Skin epidermis (tissue), 12 donors: ENCODE measurements around the gene LRR1.

ENCODE experiments used
- H3K27ac ChIP-seq, 21 experiments: fragments of 200-600 bp; sonication (generic) in 11 of 21; one replicate each; pipeline ENCODE4 v1.5.0; 2020; ENCODE audit warnings: mild to moderate bottlenecking in 3 of 21, inconsistent platforms in 2 of 21, moderate library complexity in 2 of 21
- H3K4me3 ChIP-seq, 7 experiments: fragments of 200-600 bp; sonication (generic) in 2 of 7; one replicate each; pipeline ENCODE4 v1.5.0; 2020; ENCODE audit warnings: inconsistent platforms in 2 of 7, mild to moderate bottlenecking in 2 of 7, moderate library complexity in 1 of 7

LRR1 gene

DNA sequence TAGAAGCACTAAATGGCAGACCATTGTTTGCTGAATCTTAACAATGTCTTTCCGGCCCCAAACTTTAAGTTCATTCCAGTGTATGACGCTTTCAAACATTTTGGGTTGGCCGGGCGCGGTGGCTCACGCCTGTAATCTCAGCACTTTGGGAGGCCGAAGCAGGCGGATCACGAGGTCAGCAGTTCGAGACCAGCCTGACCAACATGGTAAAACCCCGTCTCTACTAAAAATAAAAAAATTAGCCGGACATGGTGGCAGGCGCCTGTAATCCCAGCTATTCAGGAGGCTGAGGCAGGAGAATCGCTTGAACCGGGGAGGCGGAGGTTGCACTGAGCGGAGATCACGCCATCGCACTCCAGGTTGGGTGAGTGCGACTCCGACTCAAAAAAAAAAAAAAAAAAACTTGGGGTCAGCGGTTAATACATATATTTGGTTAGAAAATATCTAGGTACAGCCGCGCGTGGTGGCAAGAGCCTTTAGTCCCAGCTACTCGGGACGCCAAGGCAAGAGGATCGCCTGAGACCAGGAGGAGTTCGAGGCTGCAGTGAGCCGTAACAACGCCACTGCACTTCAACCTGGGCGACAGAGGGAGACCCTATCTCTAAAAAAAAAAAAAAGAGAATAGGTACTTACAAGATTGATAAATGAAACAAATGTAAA lies 13.6 kb upstream of the LRR1 start:
- peak overlapping the region in 19 of 21 experiments; percentile 2 to 98 (median 93) for H3K27ac ChIP-seq
- H3K4me3 ChIP-seq = peak overlapping the region; percentile 69 to 98 (median 84)

DNA sequence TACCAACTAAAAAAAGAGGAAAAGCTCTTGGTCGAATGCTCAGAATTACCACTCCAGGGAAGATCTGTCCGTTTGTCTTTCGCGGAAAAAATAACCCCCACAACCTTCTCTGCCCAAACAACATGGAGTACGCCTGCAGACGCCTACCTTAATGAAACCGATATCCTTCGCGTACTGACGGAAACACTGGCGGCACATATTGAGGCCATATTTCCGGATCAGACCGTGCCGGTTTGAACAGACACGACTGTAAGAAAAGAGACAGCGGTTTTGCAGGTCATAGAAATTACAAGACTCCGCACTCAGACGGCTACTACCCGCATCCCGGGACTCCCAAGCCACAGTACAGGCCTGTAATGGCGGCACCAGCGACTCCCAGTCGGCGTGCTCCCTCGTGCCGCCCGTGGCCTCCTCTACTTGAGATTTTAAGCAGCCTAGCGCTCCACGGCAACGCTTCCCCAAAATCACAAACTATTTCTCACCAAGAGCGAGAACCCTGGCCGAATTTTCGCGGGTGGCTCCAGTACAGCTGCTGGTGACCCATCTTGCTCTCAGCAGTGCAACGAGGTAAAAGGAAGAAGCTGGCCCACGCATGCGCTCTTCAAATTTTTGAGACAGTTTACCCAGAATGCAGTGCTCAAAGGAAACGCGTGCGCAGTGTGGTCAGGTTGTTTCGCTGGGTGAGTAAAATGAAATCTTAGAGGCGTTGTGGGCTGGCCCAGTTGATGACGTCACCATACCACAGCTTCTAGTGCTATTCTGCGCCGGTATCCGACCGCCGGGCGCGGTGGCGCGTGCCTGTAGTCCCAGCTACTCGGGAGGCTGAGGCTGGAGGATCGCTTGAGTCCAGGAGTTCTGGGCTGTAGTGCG lies 12.7 kb upstream of the LRR1 start, which contains the start of gene RPS29:
RPS29 (minus strand) TSS at position 578 of the 870 bp plus-strand sequence; CDS start at position 544, 34 bp downstream.
- peak within 1 kb of the TSS; percentile 86 to 98 (median 93) for H3K27ac ChIP-seq

DNA sequence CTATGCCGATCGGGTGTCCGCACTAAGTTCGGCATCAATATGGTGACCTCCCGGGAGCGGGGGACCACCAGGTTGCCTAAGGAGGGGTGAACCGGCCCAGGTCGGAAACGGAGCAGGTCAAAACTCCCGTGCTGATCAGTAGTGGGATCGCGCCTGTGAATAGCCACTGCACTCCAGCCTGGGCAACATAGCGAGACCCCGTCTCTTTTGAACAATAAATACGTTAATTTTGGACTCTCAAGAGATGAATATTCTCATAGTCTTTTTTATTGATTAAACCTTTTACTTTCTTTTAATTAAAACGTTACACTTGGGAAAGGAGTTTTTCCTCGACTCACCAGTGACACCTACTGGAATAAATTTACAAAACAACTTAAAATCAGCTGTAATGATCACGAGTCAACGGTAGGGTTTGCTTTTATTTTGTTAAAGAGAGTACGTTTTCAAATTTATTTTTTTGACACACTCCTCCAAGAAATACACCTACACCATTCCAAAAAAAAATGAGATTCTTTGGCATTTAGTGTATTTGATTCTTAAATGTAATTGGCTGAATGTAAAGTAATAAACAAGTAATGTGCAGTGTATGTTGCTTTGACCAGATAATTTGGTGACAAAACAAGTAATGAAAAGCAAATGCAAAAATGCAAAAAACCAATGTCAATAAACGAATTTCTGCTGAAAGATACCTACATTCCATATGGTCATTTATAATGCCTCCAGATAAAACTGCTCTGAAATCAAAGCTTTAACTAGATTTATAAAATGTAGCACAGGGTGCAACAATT lies 11.9 kb upstream of the LRR1 start:
- peak overlapping the region in 20 of 21 experiments; percentile 37 to 98 (median 92) for H3K27ac ChIP-seq
- peak overlapping the region; percentile 69 to 98 (median 84) for H3K4me3 ChIP-seq

More for the DNA sequence above, 12.7 kb upstream of the LRR1 start, which contains the start of gene RPS29:
- H3K4me3 ChIP-seq = peak within 1 kb of the TSS; percentile 69 to 98 (median 84)

DNA sequence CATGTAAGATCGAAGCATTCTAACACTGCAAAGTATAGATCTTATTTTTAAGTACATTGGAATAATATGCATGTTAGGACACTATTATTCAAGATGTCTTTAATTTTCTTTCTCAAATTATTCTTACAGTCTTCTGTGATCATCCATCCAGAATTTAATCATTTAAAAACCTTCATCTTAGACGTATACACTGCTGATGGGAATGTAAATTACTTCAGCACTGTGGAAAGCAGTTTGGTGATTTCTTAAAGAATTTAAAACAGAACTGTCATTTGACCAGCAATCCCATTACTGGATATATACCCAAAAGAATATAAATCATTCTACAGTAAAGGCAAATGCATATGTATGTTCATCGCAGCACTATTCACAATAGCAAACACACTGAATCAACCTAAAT lies 9.4 kb upstream of the LRR1 start:
- no peak overlapping the region for H3K4me3 ChIP-seq
- no peak overlapping the region for H3K27ac ChIP-seq

DNA sequence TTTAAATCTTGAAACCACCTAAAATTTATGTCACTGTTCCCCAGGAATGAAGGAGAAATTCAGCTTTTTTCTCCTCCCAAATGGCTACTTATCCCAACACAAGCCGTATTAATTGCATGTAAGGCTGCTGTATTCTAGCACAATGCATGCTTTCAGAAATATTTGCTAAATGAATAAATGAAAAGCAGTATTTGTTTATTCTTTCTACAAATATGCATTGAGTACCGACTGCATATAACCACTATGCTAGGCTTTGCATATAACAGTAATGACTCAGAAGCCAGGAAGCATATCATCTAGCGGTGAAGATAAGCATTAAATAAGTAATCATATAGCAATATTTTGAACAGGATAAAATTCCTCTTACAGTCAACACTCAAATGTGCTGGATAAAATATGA lies 5.7 kb upstream of the LRR1 start:
- H3K4me3 ChIP-seq = no peak overlapping the region
- H3K27ac ChIP-seq = no peak overlapping the region

DNA sequence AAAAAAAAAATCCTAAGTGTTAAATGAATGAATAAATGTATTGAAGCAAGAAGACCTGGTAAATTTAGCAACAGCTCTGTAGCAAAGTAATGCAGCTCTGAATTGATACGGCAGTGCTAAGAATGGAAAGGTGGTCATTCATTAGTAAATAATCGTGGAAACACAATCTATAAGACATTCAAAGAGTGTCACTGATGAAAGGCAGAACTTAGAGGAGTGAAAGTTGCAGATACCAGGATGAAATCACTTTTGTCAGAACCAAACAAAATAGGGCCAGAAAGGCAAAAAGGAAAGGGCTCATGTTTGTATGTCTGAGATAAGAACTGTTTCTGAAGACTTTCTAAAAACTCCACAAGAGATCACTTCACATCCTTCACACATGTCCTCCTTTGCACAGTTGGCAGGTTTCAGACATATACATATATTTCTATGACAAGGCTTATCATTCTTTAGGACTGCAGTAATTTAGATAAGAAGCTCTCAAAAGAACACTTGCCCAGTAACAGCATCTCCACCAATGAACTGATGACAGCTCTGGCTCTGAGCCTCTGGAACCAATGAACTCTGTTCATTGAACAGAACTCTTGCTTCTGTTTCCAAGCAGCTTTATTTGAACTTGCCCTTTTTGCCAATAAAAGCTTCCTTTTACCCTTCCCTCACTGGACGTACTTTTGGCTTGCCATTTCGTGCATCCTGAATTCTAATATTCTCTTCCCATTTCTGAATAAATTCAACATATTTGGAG lies 4.2 kb upstream of the LRR1 start:
- no peak overlapping the region for H3K4me3 ChIP-seq
- peak overlapping the region in 2 of 21 experiments; percentile 7 to 30 for H3K27ac ChIP-seq

DNA sequence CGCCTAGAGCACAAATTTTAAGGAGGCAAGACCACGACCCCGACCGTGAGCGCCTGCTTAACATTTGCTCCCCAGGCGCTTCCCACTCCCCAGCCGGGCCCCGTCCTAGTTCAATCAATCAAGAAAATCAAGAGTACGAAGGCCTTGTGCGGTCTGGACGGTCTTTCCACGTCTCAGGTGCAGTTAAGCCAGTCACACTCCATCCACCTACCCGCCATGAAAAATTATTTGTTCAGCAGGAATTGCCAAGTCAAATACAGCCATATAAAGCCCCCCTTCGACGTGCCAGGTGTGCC lies 603 bp upstream of the LRR1 start:
- peak overlapping the region; percentile 88 to 100 (median 97) for H3K27ac ChIP-seq
- peak overlapping the region; percentile 65 to 92 (median 84) for H3K4me3 ChIP-seq

DNA sequence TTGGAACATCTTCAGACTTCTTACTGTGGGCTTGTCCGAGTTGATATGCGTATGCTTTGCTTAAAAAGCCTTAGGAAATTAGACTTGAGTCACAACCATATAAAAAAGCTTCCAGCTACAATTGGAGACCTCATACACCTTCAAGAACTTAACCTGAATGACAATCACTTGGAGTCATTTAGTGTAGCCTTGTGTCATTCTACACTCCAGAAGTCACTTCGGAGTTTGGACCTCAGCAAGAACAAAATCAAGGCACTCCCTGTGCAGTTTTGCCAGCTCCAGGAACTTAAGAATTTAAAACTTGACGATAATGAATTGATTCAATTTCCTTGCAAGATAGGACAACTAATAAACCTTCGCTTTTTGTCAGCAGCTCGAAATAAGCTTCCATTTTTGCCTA lies 8.8 kb downstream of the LRR1 start:
- H3K27ac ChIP-seq = no peak overlapping the region

DNA sequence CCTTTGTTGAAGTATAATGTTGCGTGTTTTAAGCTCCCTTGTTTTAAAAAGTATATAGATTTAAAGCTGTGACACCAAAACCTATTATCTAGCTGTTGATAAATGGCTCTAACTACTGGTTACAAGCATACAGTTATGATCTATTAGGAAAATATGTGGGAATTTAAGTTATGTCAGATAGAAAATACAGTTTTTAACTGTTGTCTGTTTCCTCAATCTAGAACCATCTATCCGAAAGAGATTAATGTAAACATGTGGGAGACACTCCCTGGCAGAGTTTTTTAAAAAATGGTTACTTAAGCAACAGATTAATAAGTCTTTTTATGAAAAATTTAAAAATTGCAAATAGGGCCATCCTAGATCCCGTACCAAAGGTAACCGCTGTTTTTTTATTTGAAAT lies 13.5 kb downstream of the LRR1 start:
- H3K4me3 ChIP-seq = no peak overlapping the region
- no peak overlapping the region for H3K27ac ChIP-seq

More for the DNA sequence above, 8.8 kb downstream of the LRR1 start:
- H3K4me3 ChIP-seq = no peak overlapping the region

DNA sequence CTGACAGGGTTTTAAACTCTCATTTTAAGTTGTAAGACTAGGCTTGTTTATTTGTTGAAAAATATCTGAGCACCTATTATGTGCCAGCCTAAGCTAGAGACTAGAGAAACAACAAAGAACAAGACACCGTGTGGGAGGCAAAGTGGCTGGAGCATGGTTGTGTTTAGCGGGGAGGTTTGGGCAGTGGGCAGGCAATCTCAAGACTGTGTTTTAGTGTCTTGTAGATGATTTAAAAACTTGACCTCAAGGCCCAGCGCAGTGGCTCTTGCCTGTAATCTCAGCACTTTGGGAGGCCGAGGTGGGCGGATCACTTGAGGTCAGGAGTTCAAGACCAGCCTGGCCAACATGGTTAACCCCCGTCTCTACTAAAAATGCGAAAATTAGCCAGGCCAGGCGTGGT lies 13.9 kb downstream of the LRR1 start:
- no peak overlapping the region for H3K27ac ChIP-seq
- no peak overlapping the region for H3K4me3 ChIP-seq

DNA sequence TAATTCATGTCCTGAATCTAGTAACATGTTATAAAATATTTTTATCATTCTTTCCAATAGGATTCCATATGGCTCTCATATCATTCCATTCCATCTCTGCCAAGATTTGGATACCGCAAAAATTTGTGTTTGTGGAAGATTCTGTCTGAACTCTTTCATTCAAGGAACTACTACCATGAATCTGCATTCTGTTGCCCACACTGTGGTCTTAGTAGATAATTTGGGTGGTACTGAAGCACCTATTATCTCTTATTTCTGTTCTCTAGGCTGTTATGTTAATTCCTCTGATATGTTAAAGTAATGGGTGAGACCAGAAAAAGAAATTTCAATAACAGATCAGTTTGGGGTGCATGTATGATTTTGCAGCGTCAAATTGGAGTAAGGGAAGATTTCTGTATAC lies 15.5 kb downstream of the LRR1 start:
- Histone ChIP-seq H3K27ac (no peak overlapping the region), H3K4me3 (no peak overlapping the region)

DNA sequence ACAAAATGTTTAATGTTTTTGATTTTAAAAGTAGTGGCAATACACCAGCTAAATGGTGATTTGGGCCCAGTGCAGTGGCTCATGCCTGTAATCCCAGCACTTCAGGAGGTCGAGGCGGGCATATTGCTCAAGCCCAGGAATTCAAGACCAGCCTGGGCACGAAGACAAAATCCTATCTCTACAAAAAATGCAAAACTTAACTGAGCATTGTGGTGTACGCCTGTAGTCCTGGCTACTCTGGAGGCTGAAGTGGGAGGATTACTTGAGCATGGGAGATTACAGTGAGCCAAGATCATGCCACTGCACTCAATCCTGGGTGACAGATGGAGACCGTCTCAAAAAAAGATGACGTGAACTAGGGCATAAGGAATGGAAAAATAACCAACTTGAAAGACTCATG lies 17.0 kb downstream of the LRR1 start:
- no peak overlapping the region for H3K4me3 ChIP-seq
- H3K27ac ChIP-seq = no peak overlapping the region

DNA sequence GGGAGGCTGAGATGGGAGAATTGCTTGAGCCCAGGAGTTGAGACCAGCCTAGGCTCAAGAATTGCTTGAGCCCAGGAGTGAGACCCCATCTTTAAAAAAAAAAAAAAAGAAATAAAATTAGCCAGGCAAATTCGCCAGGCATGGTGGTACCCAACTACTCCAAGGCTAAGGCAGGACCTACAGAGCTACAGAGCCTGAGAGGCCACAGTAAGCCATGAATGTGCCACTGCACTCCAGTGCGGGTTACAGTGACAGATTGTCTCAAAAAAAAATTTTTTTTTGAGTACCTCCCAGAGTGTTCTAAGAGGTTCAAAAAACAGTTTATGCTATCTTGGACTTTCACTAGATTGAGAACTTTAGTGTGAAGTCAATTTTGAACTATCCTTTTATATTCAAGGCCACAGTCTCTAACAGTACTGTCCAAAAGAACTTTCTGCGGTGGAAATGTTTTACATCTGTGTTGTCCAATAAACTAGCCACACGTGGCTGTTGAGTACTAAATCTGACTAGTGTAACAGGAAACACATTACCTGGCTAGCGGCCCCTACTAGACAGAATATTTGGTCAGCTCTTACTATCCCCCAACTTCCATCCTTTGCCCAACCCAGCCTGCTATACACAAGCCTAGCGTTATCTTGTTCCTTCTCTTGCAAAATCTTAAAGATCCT lies 19.2 kb downstream of the LRR1 start:
- Histone ChIP-seq H3K27ac (no peak overlapping the region), H3K4me3 (no peak overlapping the region)

DNA sequence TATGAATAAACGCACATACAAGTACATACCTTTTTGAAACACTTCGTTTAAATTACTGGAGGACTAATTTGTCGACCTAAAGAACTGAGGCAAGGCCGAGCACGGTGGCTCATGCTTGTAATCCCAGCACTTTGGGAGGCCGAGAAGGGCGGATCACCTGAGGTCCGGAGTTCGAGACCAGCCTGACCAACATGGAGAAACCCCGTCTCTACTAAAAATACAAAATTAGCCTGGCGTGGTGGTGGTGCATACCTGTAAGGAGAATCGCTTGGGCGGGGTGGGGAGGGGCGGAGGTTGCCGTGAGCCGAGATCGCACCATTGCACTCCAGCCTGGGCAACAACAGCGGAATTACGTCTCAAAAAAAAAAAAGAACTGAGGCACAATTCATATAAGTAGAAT lies 20.5 kb downstream of the LRR1 start:
- peak overlapping the region; percentile 59 to 85 (median 79) for H3K4me3 ChIP-seq

DNA sequence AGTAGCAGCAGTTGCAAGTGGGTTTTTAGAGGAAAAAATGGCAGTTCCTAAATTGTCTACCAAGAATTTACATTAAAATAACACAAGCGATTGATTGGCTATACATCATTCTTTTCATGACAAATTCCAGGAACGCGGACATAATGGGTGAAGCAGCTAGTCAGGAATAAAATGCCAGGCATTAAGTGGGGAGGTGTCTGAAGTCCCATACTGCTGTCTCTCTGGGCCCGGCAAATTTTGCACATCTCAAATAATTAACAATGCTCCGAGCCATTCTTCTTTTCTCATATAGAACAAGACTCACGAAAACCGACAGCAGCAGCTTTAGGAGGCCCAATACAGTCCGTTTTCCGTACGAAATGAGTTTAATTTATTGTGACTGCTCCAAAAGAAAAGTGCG lies 21.0 kb downstream of the LRR1 start:
- Histone ChIP-seq H3K4me3 (peak overlapping the region; percentile 59 to 85 (median 79)), H3K27ac (peak overlapping the region; percentile 34 to 98 (median 94))

More for the DNA sequence above, 20.5 kb downstream of the LRR1 start:
- H3K27ac ChIP-seq = peak overlapping the region in 14 of 21 experiments; percentile 88 to 98 (median 96)

DNA sequence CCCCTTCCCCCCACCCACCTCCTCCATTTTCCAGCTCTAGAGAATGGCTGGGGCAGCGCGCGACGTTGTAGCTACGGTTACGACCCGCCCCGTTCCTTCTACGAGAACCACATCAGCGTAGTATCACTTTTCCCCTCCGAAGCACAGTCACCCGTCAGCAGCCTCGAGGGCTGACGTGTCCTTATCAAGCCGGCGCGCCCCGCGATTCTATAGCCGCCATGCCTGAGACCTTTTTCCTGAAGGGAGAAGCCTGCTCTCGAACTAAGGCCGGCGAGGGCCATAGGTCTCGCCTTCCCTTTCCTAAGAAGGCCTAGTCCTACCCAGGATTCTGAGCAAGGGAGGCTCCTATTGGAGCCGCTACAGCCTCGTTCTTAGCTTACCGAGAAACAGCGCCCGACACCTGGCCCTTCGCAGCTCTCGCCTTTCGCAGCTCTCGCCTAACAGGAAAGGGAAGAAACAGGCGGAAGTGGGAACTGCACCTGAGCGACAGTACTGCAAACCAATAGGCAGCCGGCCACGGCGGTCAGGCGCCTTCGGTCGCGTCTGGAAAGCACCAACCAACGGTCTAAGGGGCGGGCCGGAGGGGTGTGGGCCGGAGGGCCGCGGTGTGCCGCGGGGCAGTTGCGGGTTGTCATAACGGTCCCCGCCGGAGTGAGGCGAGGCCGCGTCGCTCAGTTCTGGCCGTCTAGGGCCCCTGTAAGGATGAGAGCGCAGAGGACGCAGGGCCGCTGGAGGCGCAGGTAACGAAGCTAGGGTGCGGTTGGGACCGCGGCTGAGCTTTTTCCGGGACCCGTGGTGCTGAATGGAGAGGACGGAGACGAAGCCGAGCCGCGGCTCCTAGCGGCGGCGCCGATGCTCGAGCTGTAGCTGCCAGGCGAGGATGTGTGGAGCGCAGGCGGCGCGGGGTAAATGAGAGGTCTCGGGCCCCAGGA lies 21.7 kb downstream of the LRR1 start, which contains the start of the genes MGAT2 and RPL36AL:
MGAT2 (plus strand) TSS at position 618 of the 932 bp plus-strand sequence. CDS start 470 bp downstream, outside the sequence.
RPL36AL (minus strand) TSS at position 445 of the 932 bp plus-strand sequence. CDS start 1,522 bp downstream, outside the sequence.
- peak within 1 kb of the TSS; percentile 59 to 85 (median 79) for H3K4me3 ChIP-seq
- peak within 1 kb of the TSS; percentile 58 to 98 (median 94) for H3K27ac ChIP-seq

DNA sequence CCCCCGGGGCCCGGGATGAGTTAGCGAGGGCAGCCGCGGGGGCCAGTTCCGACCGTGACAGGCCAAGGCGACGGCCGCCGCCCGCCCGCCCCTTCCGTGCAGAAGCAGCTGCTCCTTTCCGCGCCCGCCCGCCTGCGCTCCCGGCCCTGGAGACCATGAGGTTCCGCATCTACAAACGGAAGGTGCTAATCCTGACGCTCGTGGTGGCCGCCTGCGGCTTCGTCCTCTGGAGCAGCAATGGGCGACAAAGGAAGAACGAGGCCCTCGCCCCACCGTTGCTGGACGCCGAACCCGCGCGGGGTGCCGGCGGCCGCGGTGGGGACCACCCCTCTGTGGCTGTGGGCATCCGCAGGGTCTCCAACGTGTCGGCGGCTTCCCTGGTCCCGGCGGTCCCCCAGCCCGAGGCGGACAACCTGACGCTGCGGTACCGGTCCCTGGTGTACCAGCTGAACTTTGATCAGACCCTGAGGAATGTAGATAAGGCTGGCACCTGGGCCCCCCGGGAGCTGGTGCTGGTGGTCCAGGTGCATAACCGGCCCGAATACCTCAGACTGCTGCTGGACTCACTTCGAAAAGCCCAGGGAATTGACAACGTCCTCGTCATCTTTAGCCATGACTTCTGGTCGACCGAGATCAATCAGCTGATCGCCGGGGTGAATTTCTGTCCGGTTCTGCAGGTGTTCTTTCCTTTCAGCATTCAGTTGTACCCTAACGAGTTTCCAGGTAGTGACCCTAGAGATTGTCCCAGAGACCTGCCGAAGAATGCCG lies 22.6 kb downstream of the LRR1 start:
- H3K4me3 ChIP-seq = peak overlapping the region; percentile 59 to 85 (median 79)
- peak overlapping the region; percentile 58 to 98 (median 94) for H3K27ac ChIP-seq
